ENCODE data around the gene NUP85.

DNA sequence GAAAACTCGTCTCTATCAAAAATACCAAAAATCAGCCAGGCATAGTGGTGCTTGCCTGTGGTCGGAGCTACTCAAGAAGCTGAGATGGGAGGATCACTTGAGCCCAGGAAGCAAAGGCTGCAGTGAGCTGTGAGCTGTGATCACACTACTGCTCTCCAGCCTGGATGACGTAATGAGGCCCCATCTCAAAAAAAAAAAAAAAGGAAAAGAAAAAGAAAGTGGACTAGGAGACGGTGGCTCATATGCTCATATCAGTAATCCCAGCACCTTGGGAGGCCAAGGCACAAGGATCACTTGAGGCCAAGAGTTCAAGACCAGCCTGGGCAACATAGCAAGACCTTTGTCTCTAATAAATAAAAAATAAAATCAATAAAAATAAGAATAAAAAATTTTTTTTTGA lies 13.9 kb upstream of the NUP85 start:
- TF ChIP-seq, protein P1, sequence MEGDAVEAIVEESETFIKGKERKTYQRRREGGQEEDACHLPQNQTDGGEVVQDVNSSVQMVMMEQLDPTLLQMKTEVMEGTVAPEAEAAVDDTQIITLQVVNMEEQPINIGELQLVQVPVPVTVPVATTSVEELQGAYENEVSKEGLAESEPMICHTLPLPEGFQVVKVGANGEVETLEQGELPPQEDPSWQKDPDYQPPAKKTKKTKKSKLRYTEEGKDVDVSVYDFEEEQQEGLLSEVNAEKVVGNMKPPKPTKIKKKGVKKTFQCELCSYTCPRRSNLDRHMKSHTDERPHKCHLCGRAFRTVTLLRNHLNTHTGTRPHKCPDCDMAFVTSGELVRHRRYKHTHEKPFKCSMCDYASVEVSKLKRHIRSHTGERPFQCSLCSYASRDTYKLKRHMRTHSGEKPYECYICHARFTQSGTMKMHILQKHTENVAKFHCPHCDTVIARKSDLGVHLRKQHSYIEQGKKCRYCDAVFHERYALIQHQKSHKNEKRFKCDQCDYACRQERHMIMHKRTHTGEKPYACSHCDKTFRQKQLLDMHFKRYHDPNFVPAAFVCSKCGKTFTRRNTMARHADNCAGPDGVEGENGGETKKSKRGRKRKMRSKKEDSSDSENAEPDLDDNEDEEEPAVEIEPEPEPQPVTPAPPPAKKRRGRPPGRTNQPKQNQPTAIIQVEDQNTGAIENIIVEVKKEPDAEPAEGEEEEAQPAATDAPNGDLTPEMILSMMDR (IDR thresholded peaks at IDR 0.05; ENCODE audit: insufficient read depth, low read length): no peak
- no peak for TF ChIP-seq POLR2AphosphoS5 (IDR thresholded peaks at IDR 0.05; ENCODE audit: low read depth)
